Frontal cortex (tissue), 4 donors: ENCODE data around the gene ANKRD33B. TPM values are rescaled to one million over a fixed set of nuclear protein-coding genes. Genes with fewer than 3 reads are reported as not detected.
"Not testable (repeated sequence)": the region's sequence is repeated elsewhere in the genome, so short reads cannot be mapped to it uniquely, and the experiment has no call there.

Experiments
- DNase-seq, 2 donors: peaks; one replicate each; pipeline ENCODE4 v3.0.0; 2012; ENCODE audit warnings: low spot score in 2 of 2
- FAIRE-seq: peaks from 2 replicates; lab custom pipeline; 2012; peaks lifted over from hg19 to GRCh38; lab: Jason Lieb, UNC
- total RNA-seq: library from RNA; depleted of rRNA; stranded (reverse); fragments of >200 nt; gene quantifications from one replicate; pipeline ENCODE4 v1.2.3, GENCODE V29; 2014
- donor health status: control.
- donor health status: control.
- donor health status: control.

The ANKRD33B gene
- total RNA-seq, 1 donor from 2014 or later, result 1.6 TPM

- FAIRE-seq, result no peak
- no peak for DNase-seq
Observed at GRCh38 chr5:10588779-10589447, 25.0 kb downstream of the ANKRD33B start.

- DNase-seq (no peak), FAIRE-seq (no peak)
Observed at GRCh38 chr5:10590226-10590999, 26.5 kb downstream of the ANKRD33B start.

GRCh38 chr5:10591159-10591558, 27.3 kb downstream of the ANKRD33B start:
- no peak for FAIRE-seq
- DNase-seq, result no peak

GRCh38 chr5:10591966-10592365, 28.1 kb downstream of the ANKRD33B start:
- FAIRE-seq (no peak), DNase-seq (no peak)

GRCh38 chr5:10592601-10593000, 28.7 kb downstream of the ANKRD33B start:
- no peak for FAIRE-seq
- DNase-seq, result no peak

- DNase-seq (no peak), FAIRE-seq (no peak)
Observed at GRCh38 chr5:10593531-10594181, 29.8 kb downstream of the ANKRD33B start.

- FAIRE-seq (no peak), DNase-seq (no peak)
Observed at GRCh38 chr5:10594591-10595210, 30.8 kb downstream of the ANKRD33B start.

GRCh38 chr5:10595293-10595671, 31.4 kb downstream of the ANKRD33B start:
- FAIRE-seq (no peak), DNase-seq (no peak)

- DNase-seq (peak in 1 of 2 donors; percentile 41), FAIRE-seq (no peak)
Observed at GRCh38 chr5:10595672-10596309, 31.9 kb downstream of the ANKRD33B start.

- DNase-seq (no peak), FAIRE-seq (no peak)
Observed at GRCh38 chr5:10596310-10596703, 32.4 kb downstream of the ANKRD33B start.

- FAIRE-seq, result no peak
- DNase-seq, result no peak
Observed at GRCh38 chr5:10596886-10597451, 33.1 kb downstream of the ANKRD33B start.

GRCh38 chr5:10599113-10599512, 35.2 kb downstream of the ANKRD33B start:
- no peak for DNase-seq
- no peak for FAIRE-seq

GRCh38 chr5:10599862-10600284, 36.0 kb downstream of the ANKRD33B start:
- FAIRE-seq (no peak), DNase-seq (no peak)

- FAIRE-seq, result no peak
- DNase-seq, result no peak
Observed at GRCh38 chr5:10600626-10601245, 36.9 kb downstream of the ANKRD33B start.

GRCh38 chr5:10601246-10602030, 37.6 kb downstream of the ANKRD33B start:
- DNase-seq (peak; percentile 48 to 63), FAIRE-seq (no peak)

GRCh38 chr5:10602031-10602806, 38.3 kb downstream of the ANKRD33B start:
- FAIRE-seq, result no peak

GRCh38 chr5:10604975-10605374, 41.1 kb downstream of the ANKRD33B start:
- no peak for FAIRE-seq
- no peak for DNase-seq

More at GRCh38 chr5:10602031-10602806, 38.3 kb downstream of the ANKRD33B start:
- no peak for DNase-seq

GRCh38 chr5:10606632-10607022, 42.8 kb downstream of the ANKRD33B start:
- DNase-seq, FAIRE-seq: not testable (repeated sequence)
